Measurements from ENCODE around the gene PEX3.
"Not testable (repeated sequence)": the region's sequence is repeated elsewhere in the genome, so short reads cannot be mapped to it uniquely, and the experiment has no call there.

Gene PEX3, protein sequence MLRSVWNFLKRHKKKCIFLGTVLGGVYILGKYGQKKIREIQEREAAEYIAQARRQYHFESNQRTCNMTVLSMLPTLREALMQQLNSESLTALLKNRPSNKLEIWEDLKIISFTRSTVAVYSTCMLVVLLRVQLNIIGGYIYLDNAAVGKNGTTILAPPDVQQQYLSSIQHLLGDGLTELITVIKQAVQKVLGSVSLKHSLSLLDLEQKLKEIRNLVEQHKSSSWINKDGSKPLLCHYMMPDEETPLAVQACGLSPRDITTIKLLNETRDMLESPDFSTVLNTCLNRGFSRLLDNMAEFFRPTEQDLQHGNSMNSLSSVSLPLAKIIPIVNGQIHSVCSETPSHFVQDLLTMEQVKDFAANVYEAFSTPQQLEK

GRCh38 chr6:143450453-143451371 is at the start of gene PEX3, which contains the start of gene ADAT2:
TSS of gene PEX3 (plus strand) at chr6:143450805. CDS start at chr6:143451043, 238 bp downstream.
TSS of gene ADAT2 (minus strand) at chr6:143450695. CDS start at chr6:143450658, 37 bp downstream.
- DNase-seq = peak; percentile 94

DNA sequence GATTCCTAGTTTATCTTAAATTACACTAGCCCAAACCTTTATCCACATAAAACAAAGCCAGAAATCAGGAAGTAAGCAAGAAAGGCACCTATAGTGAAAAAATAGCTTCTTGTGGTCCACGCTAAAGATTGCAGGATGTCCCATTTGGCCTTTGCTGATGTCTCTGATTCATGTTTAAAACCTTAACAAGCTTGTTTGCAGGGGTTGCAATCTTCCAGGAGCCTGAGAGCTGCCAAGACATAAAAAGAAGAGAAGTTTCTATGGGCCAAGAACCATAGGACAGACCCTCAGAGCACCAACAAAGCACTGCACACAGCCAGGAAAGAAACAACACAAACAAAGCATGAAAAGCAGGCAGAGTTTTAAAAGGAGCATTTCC is 49.5 kb upstream of the PEX3 start:
- DNase-seq = no peak

GRCh38 chr6:143401636-143402370 is 48.8 kb upstream of the PEX3 start:
- no peak for DNase-seq

DNA sequence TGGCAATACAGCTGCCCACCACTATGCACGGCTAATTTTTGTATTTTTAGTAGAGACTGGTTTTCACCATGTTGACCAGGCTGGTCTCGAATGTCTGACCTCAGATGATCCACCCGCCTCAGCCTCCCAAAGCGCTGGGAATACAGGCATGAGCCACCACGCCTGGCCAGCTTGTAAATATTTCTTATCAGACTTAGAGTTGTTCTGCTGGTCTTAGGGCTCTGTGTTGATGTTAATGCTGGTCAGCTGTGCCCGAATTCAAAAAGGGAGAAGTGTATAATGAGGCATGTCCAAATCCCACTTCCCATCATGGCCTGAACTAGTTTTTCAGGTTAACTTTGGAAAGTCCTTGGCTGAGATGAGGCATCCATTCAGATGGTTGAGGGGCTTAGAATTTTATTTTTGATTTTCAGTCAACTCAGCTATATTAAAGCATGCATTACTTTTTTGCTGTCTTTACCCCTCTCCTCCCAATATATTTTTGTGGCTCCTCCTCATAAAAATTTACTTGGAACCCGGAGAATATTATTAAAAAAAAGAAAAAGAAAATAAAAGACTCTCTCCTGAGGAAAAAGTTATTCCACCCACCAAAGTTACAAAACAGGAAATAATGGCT is 47.8 kb upstream of the PEX3 start:
- no peak for DNase-seq

DNA sequence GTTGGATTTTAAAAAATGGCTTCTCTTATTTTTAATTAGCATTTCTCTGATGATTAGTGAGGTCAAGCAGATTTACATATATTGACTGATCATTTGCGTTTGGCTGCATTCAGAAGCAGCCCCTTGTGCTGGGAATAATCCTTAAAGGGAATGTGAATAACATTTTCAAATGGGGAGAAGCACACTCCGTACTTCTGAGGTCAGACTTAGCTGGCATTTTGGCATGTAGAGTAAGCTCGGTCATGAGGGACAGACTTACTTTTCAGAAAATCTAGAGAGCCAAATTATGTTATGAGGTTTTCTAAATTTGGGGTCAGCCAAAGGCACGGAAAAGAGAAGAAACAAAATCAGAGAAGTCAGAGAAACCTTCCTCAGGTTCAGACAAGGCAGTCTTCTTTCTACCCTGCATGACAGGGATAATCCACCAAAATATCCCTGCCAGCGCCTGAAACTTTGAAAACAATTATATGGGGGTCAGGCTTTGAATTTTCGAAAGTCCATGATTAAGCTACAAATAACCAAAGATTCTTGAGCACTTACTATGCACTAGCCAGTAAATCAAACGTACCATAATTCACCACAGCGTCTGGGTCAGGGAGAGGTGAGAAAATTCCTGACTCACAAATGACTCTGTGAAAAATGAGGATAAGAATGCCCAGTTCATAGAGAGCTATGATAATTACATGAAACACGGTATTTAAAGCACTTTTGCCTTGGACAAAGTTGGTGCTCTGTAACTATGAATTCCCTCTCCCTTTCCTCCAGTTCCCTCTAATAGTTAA is 45.0 kb upstream of the PEX3 start:
- DNase-seq = no peak

GRCh38 chr6:143406673-143407072 is 43.9 kb upstream of the PEX3 start:
- no peak for DNase-seq

- no peak for DNase-seq
Observed at GRCh38 chr6:143408151-143408786, 42.3 kb upstream of the PEX3 start.

GRCh38 chr6:143408787-143409162 is 41.8 kb upstream of the PEX3 start:
- no peak for DNase-seq

GRCh38 chr6:143410859-143411270 is 39.7 kb upstream of the PEX3 start:
- DNase-seq = no peak

- DNase-seq = no peak
Observed at GRCh38 chr6:143414769-143415168, 35.8 kb upstream of the PEX3 start.

GRCh38 chr6:143419526-143419925 is 31.1 kb upstream of the PEX3 start:
- DNase-seq = no peak

DNA sequence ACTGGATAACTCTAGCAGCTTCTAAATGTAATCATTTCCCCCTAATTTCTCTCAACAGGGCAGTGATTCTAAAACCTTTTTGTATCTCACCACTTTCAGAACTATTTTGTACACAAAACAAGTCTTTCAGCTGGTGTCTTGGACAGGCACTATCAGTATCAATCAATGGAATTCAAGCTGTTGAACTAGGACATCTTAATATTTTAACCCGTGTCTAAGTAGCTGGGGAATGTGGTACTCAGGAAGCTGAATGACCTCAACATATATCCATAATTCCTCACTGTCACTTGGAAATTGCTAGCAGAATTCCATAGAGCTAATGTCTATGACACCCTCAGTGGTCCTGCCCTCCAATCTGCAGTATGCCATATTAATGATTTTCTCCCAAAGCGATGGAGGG is 24.6 kb upstream of the PEX3 start:
- DNase-seq = no peak

DNA sequence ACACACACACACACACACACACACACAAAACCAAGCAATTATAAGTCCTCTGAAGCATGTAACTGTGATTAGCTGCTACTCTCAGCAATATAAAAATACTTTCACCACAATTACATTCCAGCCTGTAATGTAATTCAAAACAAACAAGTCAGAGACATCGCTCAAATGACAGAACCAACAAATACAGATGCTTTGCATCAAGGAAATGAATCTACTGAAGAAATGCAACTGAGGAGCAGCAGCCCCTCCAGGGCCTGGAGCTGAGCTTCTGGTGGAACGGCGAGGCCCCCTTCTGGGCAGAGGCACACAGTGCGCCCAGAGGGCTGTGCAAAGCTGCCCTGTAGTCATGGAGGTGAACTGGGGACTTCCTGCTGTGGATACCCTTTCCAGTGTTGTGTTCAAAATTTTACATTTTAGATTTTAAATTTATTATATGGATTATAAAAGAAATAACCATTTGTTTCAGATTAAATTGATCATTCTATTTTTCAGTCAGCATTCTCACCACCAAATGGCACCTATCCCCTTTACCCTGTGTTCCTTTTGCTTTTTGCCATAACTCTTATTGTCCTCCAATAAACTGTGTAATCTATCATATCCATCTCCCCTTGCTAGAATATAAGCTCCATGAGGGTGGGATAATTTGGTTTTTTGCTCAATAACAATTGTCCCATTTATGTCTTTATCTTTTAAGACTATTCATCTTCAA is 23.3 kb upstream of the PEX3 start:
- peak; percentile 75 for DNase-seq

- no peak for DNase-seq
Observed at GRCh38 chr6:143429970-143430369, 20.6 kb upstream of the PEX3 start.

GRCh38 chr6:143431226-143431625 is 19.4 kb upstream of the PEX3 start:
- no peak for DNase-seq

- no peak for DNase-seq
Observed at GRCh38 chr6:143432588-143432987, 18.0 kb upstream of the PEX3 start.

DNA sequence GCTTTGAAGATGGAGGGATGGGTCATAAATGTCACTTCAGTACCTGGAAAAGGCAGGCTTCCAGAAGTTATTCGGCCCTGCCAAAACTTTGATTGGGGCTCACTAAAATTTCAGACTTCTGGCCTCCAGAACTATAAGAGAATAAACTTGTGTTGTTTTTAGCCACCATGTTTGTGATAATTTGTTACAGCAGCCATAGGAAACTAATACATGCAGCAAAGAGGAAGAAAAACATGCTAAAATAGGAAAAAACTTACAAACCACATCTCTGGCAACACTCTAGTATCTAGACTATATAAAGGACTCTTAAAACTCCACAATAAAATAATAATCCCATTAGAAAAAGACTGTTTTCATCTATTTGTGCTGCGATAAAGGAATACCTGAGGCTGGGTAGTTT is 9.6 kb upstream of the PEX3 start:
- DNase-seq = no peak

DNA sequence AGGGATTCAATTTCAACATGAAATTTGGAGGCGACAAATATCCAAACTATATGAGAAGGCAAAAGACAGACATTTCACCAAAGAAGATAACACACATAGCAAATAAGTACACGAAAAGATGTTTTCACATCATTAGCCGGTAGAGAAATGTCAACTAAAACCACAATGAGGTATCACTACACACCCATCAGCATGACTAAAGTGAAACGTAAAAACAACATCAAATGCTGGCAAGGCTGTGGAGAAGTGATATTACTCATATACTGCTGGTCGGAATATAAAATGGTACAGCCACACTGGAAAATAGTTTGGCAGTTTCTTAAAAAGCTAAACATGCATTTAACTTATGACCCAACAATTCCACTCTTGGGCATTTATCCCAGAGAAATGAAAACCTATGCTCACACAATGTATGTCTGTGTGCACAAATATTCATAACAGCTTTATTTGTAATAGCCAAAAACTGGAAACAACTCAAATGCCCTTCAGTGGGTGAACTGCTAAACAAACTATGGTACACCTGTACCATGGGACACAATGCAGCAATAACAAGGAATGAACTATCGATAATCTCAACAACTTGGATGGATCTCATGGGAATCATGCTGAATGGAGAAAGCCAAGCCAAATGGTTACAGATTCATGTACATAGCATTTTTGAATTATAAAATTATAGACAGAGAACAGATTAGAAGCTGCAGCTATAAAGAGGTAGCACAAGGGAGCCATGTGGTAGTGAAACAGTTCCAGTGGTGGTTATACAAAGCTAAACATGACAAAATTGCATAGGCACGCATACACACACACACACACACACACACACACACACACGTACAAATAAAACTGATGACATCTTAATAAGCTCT is 8.7 kb upstream of the PEX3 start:
- DNase-seq = peak; percentile 14

DNA sequence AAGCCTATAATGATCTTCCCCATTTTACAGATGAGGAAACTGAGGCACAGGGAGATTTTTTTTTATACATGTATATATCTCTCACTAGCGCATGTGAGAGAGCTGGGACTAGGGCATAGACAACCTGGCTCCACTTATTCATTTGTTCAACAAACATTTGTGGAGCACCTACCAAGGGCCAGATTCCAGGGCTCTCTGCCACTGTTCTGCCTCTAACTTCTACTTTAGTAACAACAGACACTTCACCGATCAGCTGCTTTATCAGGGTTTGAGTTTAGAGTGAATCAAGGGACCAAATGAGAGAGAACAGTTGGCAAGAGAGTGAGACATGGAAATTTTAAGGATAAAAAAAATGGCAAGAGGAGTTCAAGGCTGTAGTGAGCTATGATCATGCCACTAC is 7.5 kb upstream of the PEX3 start:
- no peak for DNase-seq

DNA sequence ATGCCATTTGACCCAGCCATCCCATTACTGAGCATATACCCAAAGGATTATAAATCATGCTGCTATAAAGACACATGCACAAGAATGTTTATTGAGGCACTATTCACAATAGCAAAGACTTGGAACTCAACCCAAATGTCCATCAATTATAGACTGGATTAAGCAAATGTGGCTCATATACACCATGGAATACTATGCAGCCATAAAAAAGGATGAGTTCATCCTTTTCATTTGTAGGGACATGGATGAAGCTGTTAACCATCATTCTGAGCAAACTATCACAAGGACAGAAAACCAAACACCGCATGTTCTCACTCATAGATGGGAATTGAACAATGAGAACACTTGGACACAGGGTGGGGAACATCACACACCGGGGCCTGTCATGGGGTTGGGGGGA is 2.7 kb upstream of the PEX3 start:
- not testable (repeated sequence) for DNase-seq
